H1 (cell line): Measurements from ENCODE around the gene PPM1G. TPM values are rescaled to one million over a fixed set of nuclear protein-coding genes. Genes with fewer than 3 reads are reported as not detected.

Experiments used
- BACH1 ChIP-seq: IDR thresholded peaks from 2 replicates; pipeline ENCODE4 v1.6.1; 2012; ENCODE audit warnings: low read length, improper control_type of control experiment
- CREB1 ChIP-seq: IDR thresholded peaks from 2 replicates; pipeline ENCODE4 v1.6.1; 2012; ENCODE audit warnings: inconsistent platforms
- PHF8 ChIP-seq: fragments of 200-600 bp; sonication (generic); conservative IDR thresholded peaks from 2 replicates; pipeline ENCODE4 v1.7.1; 2012; ENCODE audit warnings: low read depth, mild to moderate bottlenecking, inconsistent platforms, low read length, moderate library complexity
- POLR2A ChIP-seq, 2 experiments: IDR thresholded peaks; 1 replicate in 1 of 2; 2 replicates in 1 of 2; pipeline ENCODE4 v1.6.1; 2011; ENCODE audit warnings: low read depth in 2 of 2, low read length in 2 of 2, mild to moderate bottlenecking in 2 of 2; ENCODE audit errors: control extremely low read depth in 1 of 2
- POU5F1 ChIP-seq: IDR thresholded peaks from 2 replicates; pipeline ENCODE4 v1.6.1; 2011; ENCODE audit warnings: low read depth, mild to moderate bottlenecking, low read length, moderate library complexity
- RNF2 ChIP-seq: fragments of 200-900, 300-1000 bp; sonication (generic); IDR thresholded peaks from 2 replicates; pipeline ENCODE4 v1.7.1; 2016; ENCODE audit warnings: borderline replicate concordance, low read depth, mild to moderate bottlenecking, antibody characterized with exemption, low read length; ENCODE audit not compliant: poor library complexity, severe bottlenecking; ENCODE audit errors: missing control alignments
- TAF1 ChIP-seq: IDR thresholded peaks from 2 replicates; pipeline ENCODE4 v1.6.1; 2011; ENCODE audit warnings: mild to moderate bottlenecking, low read depth, low read length
- polyA plus RNA-seq, 7 experiments: library from polyadenylated mRNA; depleted of rRNA in 3 of 7; stranded (reverse) in 5 of 7; unstranded in 2 of 7; fragments of >200 nt in 5 of 7; fragments of 200-250 nt in 2 of 7; gene quantifications; 1 replicate in 5 of 7; 2 replicates in 1 of 7; 4 replicates in 1 of 7; pipeline versions ENCODE4 v1.2.1 to v1.2.3, GENCODE V29; 2011 to 2013; ENCODE audit warnings: missing spikeins in 2 of 7, mixed read lengths in 2 of 7
- total RNA-seq: library from RNA; stranded (reverse); fragmentation: NEBNext Ultra II Directional; extraction: Animal tissue kit (Norgen Biotek cat#: 25700); gene quantifications from 2 replicates; pipeline ENCODE4 v1.2.1, GENCODE V29; 2021
- TF ChIP-seq, protein P1 (sequence below): fragments of 300-600 bp; sonication (generic); IDR thresholded peaks from 2 replicates; pipeline ENCODE4 v1.7.1; 2012; ENCODE audit warnings: low read length, moderate library complexity, mild to moderate bottlenecking, inconsistent platforms; ENCODE audit not compliant: insufficient replicate concordance
- TF ChIP-seq, protein P2 (sequence below): IDR thresholded peaks from 2 replicates; pipeline ENCODE4 v1.6.1; 2012; ENCODE audit warnings: low read length, inconsistent platforms

Gene PPM1G
- total and polyA plus RNA-seq, 2 of the 8 experiments (the other 6 are each of a cell fraction or from before 2014, with no cell fraction given): 73.3 to 203 TPM

DNA sequence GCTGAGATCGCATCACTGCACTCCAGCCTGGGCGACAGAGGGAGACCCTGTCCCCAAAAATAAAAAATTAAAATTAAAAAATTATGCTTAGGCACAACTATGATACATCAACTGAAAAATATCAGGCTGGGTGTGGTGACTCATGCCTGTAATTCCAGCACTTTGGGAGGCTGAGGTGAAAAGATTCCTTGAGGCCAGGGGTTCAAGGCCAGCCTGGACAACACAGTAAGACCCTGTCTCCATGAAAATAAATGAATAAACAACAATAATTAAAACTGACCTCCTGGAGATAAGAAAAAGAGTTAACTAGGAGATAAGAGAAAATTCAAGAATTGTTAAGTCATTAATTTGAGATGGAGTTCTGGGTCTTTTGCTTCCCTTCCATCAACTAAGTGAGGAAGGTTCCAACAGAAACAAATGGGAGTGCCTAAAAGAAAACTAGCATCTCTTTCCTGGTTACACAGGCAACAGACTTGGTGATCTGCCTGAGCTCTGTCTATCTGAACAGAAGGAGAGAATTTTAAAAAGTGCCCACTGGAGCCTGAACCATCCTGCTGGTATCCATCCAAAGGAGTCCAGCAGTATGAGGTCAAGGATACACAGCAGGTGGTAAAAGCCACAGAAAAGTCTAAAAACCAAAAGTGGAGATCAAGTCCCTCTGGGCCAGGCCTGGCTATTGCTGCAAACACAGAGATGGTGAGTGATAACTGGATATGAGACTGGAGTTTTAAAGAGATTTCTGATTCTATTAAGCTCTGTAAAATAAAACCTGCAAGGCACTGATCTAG is 8.8 kb downstream of the PPM1G start (continued):
- TF ChIP-seq, protein P1, sequence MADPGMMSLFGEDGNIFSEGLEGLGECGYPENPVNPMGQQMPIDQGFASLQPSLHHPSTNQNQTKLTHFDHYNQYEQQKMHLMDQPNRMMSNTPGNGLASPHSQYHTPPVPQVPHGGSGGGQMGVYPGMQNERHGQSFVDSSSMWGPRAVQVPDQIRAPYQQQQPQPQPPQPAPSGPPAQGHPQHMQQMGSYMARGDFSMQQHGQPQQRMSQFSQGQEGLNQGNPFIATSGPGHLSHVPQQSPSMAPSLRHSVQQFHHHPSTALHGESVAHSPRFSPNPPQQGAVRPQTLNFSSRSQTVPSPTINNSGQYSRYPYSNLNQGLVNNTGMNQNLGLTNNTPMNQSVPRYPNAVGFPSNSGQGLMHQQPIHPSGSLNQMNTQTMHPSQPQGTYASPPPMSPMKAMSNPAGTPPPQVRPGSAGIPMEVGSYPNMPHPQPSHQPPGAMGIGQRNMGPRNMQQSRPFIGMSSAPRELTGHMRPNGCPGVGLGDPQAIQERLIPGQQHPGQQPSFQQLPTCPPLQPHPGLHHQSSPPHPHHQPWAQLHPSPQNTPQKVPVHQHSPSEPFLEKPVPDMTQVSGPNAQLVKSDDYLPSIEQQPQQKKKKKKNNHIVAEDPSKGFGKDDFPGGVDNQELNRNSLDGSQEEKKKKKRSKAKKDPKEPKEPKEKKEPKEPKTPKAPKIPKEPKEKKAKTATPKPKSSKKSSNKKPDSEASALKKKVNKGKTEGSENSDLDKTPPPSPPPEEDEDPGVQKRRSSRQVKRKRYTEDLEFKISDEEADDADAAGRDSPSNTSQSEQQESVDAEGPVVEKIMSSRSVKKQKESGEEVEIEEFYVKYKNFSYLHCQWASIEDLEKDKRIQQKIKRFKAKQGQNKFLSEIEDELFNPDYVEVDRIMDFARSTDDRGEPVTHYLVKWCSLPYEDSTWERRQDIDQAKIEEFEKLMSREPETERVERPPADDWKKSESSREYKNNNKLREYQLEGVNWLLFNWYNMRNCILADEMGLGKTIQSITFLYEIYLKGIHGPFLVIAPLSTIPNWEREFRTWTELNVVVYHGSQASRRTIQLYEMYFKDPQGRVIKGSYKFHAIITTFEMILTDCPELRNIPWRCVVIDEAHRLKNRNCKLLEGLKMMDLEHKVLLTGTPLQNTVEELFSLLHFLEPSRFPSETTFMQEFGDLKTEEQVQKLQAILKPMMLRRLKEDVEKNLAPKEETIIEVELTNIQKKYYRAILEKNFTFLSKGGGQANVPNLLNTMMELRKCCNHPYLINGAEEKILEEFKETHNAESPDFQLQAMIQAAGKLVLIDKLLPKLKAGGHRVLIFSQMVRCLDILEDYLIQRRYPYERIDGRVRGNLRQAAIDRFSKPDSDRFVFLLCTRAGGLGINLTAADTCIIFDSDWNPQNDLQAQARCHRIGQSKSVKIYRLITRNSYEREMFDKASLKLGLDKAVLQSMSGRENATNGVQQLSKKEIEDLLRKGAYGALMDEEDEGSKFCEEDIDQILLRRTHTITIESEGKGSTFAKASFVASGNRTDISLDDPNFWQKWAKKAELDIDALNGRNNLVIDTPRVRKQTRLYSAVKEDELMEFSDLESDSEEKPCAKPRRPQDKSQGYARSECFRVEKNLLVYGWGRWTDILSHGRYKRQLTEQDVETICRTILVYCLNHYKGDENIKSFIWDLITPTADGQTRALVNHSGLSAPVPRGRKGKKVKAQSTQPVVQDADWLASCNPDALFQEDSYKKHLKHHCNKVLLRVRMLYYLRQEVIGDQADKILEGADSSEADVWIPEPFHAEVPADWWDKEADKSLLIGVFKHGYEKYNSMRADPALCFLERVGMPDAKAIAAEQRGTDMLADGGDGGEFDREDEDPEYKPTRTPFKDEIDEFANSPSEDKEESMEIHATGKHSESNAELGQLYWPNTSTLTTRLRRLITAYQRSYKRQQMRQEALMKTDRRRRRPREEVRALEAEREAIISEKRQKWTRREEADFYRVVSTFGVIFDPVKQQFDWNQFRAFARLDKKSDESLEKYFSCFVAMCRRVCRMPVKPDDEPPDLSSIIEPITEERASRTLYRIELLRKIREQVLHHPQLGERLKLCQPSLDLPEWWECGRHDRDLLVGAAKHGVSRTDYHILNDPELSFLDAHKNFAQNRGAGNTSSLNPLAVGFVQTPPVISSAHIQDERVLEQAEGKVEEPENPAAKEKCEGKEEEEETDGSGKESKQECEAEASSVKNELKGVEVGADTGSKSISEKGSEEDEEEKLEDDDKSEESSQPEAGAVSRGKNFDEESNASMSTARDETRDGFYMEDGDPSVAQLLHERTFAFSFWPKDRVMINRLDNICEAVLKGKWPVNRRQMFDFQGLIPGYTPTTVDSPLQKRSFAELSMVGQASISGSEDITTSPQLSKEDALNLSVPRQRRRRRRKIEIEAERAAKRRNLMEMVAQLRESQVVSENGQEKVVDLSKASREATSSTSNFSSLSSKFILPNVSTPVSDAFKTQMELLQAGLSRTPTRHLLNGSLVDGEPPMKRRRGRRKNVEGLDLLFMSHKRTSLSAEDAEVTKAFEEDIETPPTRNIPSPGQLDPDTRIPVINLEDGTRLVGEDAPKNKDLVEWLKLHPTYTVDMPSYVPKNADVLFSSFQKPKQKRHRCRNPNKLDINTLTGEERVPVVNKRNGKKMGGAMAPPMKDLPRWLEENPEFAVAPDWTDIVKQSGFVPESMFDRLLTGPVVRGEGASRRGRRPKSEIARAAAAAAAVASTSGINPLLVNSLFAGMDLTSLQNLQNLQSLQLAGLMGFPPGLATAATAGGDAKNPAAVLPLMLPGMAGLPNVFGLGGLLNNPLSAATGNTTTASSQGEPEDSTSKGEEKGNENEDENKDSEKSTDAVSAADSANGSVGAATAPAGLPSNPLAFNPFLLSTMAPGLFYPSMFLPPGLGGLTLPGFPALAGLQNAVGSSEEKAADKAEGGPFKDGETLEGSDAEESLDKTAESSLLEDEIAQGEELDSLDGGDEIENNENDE: no peak
- no peak for TF ChIP-seq CREB1
- no peak for TF ChIP-seq BACH1
- no peak for TF ChIP-seq POLR2A (IDR thresholded peaks at IDR 0.05; ENCODE audit: control extremely low read depth in 1 of 2, low read depth in 2 of 2, low read length in 2 of 2)
- TF ChIP-seq TAF1: no peak
- TF ChIP-seq, protein P2, sequence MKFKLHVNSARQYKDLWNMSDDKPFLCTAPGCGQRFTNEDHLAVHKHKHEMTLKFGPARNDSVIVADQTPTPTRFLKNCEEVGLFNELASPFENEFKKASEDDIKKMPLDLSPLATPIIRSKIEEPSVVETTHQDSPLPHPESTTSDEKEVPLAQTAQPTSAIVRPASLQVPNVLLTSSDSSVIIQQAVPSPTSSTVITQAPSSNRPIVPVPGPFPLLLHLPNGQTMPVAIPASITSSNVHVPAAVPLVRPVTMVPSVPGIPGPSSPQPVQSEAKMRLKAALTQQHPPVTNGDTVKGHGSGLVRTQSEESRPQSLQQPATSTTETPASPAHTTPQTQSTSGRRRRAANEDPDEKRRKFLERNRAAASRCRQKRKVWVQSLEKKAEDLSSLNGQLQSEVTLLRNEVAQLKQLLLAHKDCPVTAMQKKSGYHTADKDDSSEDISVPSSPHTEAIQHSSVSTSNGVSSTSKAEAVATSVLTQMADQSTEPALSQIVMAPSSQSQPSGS: no peak
- TF ChIP-seq POU5F1: no peak
- TF ChIP-seq RNF2: no peak
- TF ChIP-seq PHF8: no peak
